NCI-H128 (cell line): ENCODE results near the gene ADGRL2.
"Not testable (repeated sequence)": the region's sequence is repeated elsewhere in the genome, so short reads cannot be mapped to it uniquely, and the experiment has no call there.

Experiments used
- DNase-seq: peaks from one replicate; lab custom pipeline; 2025; ENCODE audit not compliant: unreplicated experiment; lab: John Stamatoyannopoulos, UW

The ADGRL2 gene

DNA sequence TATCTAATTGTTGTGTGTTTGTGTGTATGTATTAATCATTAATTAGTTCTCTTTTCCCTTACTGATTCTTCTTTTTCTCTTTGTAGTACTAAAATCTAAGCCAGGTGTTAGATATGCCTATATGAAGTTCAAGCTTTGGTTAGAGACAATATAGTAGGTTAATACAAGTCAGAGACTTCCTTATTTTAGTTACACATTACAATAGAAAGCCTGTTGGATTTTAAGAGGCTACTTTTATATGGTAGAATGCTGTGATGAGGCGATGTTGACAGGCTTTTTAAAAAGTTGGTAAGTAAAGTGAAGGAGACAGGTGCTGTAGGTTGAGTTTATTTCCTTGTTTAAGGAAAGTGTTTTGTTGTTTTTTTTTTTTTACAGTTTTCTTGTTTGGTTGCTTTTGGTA is 45.9 kb downstream of the ADGRL2 start:
- no peak for DNase-seq

DNA sequence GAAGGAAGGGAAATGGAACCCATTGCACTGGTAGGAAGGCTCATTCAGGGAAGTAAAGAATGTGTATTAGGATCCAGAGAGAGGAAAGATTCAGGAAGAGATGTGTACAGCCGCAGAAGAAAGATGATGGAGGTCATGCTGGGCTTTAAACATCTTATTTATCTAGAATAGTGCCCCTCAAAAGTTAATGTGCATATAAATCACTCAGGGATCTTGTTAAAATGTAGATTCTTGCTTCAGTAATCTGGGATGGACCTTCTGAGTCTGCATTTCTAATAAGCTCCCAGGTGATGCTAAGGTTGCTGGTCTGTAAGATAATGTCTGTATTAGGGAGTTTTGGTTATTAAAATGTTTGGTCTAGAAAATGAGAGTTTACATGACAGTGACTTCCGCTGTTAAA is 46.3 kb downstream of the ADGRL2 start:
- no peak for DNase-seq

DNA sequence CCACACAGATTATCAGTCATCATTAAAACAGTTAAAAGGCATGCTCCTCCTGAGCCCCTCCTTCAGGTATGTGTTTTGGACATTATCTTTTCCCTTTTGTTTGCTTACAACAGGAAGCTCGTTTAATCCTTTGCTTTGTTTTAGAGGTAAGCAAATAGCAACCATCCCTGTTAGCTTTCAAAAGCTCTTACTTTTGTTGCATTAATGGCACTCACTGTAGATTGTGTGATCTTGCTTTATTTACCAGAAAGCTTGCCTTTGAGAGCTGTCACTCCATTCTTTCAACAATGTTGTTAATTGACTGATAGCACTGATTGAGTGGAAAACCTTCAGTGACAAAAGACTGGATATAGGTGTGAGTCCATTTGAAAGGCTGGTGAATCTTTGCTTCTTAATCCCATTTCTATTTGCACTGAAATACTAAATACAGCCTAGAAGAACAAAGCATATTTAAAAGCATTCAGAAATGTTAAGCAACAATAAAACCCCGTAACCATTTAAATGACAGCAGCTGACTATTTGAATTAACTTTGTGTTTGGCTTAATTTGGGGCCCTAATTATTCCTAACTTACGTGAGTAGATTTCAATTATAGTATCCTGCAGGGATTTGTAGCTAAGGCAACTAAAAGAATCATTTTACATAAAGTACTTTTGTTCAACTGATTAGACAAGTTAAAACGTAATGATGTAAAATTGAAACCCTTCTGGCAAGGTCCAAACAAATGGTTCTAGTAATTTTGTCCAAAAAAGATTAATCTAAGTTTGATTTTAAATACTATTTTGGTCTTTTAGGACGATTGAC is 48.3 kb downstream of the ADGRL2 start:
- peak; percentile 53 for DNase-seq

DNA sequence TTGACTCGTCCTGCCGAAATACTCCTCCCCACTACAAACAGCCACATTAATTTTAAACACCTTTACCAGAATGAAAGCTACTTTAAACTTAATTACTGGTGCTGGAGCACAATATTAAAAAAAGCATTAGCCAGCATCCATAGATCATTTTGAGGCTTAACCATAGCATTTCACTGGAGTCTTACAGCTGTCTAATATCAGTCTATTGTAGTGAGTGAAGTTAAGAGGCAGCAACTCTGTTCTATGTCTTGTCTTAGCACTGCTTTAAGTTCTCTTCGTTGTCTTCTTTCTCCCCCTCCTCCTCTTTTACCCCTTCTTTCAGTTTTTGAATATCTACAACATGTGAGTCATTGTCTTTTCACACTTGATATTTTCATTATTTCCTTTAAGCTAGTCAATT is 49.3 kb downstream of the ADGRL2 start:
- no peak for DNase-seq

DNA sequence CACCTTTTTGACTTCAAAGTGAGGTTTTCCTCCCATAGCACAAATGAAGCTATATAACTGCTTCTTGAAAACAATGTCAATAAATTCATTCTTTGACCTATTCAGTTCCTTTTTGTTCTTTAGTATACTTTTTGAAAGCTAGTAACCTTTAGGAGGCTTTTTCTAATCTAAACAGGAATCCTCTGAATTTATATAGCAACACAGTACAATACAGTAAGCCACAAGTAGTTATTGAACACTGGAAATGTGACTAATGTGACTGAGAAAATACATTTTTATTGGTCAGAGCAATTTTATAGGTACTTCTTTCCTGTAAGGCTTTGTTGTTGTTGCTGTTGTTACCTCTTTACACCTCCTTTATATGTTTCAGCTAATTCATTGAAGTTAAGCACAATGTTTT is 49.8 kb downstream of the ADGRL2 start:
- no peak for DNase-seq

DNA sequence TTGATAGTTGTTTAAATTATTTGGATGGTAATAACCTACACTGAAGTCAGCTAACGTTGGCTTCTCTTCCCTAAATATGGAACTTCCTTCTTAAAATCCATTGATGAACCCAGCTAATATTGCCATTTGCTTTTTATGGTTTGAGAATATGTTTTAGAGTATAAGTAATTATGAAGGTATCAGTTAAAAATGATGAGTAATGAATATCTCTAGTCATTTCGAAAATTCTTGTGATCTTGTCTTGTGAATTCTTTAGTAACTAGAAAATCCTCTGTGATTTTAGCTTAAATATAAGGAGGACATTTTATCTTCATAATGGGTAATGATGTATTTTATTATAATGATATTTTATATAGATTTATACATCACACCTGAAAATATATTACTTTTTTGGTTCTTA is 50.5 kb downstream of the ADGRL2 start:
- no peak for DNase-seq

DNA sequence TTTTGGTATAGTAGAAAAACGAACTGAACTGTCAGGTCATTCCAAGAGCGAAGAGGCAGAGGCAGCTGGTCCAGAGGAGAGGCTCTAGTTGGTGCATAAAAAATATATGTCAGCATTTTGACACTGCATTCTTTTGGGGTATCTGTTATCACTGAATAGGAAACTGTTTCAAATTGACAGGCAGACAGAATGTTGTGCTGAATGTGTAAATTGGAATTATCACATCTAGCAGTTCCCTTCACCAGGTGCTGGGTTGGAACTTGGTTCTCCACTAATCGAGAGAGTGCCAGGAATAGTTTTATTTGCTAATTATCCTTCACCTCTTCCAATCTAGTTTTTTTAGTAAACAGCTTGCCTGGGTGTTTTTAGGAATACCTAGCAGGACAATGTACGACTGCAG is 52.2 kb downstream of the ADGRL2 start:
- no peak for DNase-seq

DNA sequence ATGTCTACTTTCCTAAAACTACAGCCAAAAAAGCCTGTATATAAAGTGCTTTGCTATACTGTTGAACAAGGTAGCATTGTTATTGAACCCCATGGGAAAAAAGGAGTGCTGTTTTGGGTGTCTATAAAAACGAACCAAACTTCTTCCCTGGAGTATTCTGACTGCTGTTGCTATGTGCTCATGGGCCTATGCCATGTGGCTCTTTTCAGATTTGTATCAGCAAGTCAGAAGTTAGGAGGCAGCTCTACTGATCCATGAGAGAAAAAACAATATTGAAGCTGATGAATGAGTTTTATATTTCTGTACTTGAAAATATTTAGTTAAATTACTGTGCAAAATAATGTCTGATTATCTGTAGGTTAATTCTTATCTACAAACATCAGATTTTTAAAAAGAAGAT is 66.5 kb downstream of the ADGRL2 start:
- no peak for DNase-seq

- no peak for DNase-seq
These were observed 68.6 kb downstream of the ADGRL2 start for GRCh38 chr1:81869307-81869706.

DNA sequence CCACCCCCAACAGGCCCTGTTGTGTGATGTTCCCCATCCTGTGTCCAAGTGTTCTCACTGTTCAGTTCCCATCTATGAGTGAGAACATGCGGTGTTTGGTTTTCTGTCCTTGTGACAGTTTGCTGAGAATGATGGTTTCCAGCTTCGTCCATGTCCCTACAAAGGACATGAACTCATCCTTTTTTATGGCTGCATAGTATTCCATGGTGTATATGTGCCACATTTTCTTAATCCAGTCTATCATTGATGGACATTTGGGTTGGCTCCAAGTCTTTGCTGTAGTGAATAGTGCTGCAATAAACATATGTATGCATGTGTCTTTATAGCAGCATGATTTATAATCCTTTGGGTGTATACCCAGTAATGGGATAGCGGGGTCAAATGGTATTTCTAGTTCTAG is 70.4 kb downstream of the ADGRL2 start:
- DNase-seq = not testable (repeated sequence)

- no peak for DNase-seq
These were observed 73.2 kb downstream of the ADGRL2 start for GRCh38 chr1:81873946-81874345.

DNA sequence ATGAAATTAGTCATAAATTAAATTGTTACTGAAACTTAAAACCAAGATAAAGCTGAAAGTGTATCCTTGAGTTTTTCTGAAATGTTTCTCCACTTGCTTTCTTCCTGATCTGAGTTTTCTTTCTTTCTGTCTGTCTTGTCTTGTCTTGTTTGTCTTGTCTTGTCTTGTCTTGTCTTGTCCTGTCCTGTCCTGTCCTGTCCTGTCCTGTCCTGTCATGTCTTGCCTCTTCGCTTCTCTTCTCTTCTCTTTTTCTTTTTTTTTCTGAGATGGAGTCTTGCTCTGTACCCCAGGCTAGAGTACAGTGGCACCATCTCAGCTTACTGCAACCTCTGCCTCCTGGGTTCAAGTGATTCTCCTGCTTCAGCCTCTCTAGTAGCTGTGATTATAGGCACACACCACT is 73.7 kb downstream of the ADGRL2 start:
- no peak for DNase-seq

DNA sequence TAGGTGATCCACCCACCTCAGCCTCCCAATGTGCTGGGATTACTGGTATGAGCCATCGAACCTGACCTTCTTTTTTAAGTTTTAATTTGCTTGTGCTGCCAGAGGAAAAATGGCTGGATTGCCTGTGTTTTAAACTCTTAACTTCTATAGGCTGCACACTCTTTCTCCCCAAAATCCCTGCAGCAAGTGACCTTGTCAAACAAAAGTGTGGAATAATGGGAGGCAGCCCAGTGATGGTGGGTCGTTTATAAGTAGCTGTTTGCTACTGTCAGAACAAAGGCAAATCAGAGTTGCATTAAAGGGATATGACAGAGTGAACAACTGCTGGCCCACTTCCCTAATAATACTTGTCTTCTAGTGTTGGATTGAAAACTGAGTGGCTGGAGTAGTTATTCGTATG is 74.2 kb downstream of the ADGRL2 start:
- DNase-seq = no peak

DNA sequence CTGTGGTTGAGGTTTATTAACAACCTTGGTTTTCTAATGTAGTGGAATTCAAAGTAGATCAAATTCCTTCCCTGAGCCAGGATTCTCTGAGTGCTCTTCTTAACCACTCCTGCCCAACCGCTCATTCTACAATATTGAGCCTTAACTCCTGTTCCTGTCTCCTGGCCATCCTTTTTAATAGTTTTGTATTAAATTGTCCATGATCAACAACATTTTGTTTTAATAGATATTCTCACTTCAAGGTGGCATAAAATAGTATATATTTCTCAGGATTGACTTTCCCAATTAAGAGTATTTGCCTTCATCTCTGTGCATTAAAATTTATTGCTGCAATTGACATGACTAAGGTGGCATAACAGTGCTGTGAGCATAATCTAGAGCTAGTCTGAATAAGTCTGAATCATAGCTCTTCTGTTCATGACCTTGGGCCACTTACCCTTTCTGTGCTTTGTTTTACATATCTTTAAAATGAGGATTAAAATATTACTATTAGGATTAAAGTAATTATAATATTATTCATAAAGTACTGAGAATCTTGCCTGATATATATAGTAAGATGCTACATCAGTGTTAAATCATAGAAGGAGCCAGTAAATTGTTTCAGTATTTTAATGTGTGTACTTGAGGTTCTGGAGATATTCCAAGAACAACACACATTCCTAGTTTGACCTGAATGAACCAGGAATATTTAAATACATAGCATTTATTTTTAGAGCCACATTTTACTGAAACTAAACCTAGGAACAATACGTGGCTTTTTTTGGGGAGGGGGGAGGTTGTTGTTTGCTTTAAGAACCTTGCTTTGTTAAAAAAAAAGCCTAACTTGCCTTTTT is 76.4 kb downstream of the ADGRL2 start:
- DNase-seq = no peak

- DNase-seq = no peak
These were observed 77.2 kb downstream of the ADGRL2 start for GRCh38 chr1:81877940-81878339.

- no peak for DNase-seq
These were observed 77.8 kb downstream of the ADGRL2 start for GRCh38 chr1:81878538-81878937.

GRCh38 chr1:81880781-81881180 is 80.0 kb downstream of the ADGRL2 start:
- DNase-seq = no peak

GRCh38 chr1:81885291-81885690 is 84.6 kb downstream of the ADGRL2 start:
- DNase-seq = no peak

- DNase-seq = not testable (repeated sequence)
These were observed 85.6 kb downstream of the ADGRL2 start for GRCh38 chr1:81886292-81886691.

- DNase-seq = no peak
These were observed 86.8 kb downstream of the ADGRL2 start for GRCh38 chr1:81887421-81888144.

- DNase-seq = no peak
These were observed 88.4 kb downstream of the ADGRL2 start for GRCh38 chr1:81889166-81889565.

- no peak for DNase-seq
These were observed 94.1 kb downstream of the ADGRL2 start for GRCh38 chr1:81894867-81895266.
